Measurements from ENCODE around the gene CFC1B.
"Not testable (repeated sequence)": the region's sequence is repeated elsewhere in the genome, so short reads cannot be mapped to it uniquely, and the experiment has no call there.

CFC1B gene

DNA sequence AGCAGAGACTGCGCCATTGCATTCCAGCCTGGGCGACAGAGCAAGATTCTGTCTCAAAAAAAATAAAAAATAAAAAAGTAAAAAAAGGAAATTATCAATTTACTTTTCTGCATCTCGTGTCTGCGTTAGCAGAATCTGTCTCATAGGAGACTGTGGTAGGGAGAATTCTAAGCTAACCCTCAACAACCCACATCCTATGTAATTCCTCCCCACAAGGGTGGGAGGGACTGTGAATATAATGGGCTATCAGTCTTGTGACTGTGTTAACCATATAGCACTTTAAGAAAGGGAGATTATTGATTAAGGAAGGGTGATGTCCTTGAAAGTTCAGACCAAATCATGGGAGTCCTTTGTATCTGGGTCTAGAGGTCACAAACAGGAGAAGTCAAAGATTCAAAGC lies 45.1 kb downstream of the CFC1B start:
- DNase-seq (ENCODE audit: low spot score) = not testable (repeated sequence)

GRCh38 chr2:130571929-130572328 lies 50.9 kb downstream of the CFC1B start:
- DNase-seq (ENCODE audit: low spot score) = not testable (repeated sequence)

- not testable (repeated sequence) for DNase-seq (ENCODE audit: low spot score)
Observed at GRCh38 chr2:130574230-130574629, 53.2 kb downstream of the CFC1B start.

- not testable (repeated sequence) for DNase-seq (ENCODE audit: low spot score)
Observed at GRCh38 chr2:130576209-130576784, 55.3 kb downstream of the CFC1B start.

DNA sequence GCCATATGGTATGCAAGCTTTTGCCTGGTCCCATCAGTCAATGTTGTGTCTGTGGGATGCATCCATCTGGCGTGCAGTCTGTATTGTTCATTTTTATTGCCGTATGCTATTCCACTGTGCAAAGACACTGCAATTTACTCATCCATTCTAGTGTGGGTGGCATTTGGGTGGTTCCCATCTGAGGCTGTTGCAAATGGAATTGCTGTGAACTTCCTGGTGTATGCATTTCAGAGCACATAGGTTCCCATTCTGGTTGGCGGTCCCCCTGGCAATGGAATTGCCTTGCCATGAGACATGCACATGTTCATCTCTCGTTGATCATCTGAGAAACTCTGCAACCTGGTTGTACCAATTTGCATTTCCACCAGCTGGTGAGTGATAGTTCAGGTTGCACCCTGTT lies 56.5 kb downstream of the CFC1B start:
- not testable (repeated sequence) for DNase-seq (ENCODE audit: low spot score)

Measured in CD4-positive, alpha-beta T cell treated with Interleukin-15 for 4 hours (primary cell).